Stimulated activated naive CD4-positive, alpha-beta T cell treated with Interleukin-2 at 50 U/mL for 16 hours (primary cell): Measurements from ENCODE around the gene NPW.

ENCODE experiments used
- DNase-seq: peaks from one replicate; lab custom pipeline; 2025; lab: John Stamatoyannopoulos, UW

The NPW gene

DNA sequence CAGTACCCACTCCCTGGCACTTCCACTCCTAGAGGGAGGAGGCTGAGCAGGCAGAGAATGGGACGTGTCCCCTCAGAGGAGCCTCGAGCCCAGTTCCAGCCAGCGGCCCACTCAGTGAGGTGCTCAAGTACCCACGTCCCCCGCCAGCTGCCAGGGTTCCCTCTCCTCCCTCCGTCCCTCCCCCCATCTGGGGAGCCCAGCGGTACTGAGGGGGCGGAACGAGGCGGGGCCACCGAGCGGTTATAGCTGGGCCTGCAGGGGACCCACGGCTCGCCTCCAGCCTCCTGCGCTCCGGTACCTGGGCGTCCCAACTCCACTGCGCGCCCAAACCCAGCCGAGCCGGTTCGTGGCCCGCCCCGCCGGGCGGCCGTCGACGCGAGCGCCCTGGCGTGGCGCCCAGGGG is at the start of gene NPW:
TSS of gene NPW (plus strand) at position 268 of the 403 bp plus-strand sequence.
- DNase-seq, result no peak

DNA sequence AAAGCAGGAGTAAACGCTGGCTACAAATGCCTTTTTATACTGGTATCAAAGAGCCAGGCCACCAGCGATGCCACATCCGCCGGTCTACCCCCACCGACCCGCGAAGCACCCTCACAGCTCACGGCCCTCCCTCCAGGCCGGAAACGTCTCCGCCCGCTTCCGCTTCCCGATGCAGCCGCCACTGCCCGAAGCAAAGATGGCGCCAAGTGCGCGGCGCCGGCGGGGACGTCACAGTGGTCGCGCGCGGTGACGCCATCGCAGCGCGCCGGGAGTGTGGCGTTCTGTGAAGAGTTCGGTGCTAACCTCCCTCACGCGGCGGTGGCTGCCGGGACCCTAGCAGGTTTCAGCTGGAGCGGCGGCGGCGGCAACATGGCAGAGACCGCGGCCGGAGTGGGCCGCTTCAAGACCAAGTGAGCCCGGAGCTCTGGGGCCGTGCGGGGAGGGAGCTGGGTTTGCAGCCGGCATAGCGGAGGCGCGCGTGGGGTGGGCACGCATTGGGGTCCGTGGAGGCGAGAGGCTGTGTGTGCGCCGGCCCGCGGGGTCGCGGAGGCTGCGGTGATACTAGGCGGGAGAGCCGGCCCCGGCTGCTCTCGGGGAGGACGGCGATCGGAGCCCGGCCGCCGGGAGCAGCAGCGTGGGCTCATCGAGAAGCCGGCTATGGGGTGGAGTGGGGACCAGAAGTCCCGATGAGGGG is 47.6 kb upstream of the NPW start, which contains the start of gene TBL3:
TSS of gene TBL3 (plus strand) at position 258 of the 694 bp plus-strand sequence. CDS start at position 370, 112 bp downstream.
- DNase-seq, result peak; percentile 94

DNA sequence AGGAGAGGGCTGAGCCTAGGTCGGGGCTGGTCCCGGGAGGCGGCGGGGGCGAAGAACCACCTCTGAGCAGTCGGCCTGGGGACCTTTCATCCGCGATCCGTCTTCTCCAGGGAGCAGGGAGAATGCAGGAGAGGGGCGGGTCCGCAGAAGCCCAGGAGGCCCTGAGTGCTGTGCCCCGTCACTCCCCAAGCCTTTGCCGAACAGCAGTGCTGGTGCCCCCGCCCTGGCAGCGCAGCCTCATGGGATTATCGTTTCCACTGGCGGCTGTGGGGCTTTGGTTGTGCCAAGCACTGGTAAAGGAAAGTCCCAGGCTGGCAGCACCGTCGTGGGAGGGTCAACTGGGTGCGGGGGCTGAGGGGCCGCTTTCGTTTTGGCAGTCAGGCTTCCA is 47.1 kb upstream of the NPW start:
- peak; percentile 14 for DNase-seq

DNA sequence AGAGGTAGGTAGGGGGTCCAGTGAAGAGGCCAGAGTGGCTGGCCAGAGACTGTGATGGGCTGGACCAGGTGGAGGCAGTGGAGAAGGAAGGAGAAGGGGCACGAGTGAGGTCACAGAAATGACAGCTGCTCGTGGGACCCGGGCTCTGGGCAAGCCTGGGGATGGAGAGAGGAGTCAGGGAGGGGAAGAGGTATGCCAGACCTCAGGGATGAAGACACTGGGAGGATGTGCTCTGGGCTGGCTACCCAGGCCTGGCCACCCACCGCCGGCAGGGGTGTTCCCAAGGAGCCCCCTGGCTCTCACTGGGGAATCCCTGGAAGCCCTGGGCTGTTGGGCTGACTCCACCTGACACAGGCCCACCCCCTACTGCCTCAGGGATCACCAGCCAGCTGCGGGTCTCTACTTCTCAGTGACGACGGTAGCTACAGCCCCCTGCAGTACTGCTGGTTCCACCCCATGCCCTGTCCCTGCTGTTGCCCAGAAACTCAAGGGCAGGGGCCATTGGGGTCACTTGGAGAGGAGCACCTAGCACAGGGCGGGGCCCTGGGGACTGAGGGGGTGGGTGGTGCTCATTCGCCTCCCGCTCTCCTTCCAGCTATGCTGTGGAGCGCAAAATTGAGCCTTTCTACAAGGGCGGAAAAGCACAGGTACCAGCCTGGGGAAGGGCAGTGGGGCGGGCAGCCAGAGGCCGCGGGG is 46.0 kb upstream of the NPW start:
- DNase-seq, result no peak

DNA sequence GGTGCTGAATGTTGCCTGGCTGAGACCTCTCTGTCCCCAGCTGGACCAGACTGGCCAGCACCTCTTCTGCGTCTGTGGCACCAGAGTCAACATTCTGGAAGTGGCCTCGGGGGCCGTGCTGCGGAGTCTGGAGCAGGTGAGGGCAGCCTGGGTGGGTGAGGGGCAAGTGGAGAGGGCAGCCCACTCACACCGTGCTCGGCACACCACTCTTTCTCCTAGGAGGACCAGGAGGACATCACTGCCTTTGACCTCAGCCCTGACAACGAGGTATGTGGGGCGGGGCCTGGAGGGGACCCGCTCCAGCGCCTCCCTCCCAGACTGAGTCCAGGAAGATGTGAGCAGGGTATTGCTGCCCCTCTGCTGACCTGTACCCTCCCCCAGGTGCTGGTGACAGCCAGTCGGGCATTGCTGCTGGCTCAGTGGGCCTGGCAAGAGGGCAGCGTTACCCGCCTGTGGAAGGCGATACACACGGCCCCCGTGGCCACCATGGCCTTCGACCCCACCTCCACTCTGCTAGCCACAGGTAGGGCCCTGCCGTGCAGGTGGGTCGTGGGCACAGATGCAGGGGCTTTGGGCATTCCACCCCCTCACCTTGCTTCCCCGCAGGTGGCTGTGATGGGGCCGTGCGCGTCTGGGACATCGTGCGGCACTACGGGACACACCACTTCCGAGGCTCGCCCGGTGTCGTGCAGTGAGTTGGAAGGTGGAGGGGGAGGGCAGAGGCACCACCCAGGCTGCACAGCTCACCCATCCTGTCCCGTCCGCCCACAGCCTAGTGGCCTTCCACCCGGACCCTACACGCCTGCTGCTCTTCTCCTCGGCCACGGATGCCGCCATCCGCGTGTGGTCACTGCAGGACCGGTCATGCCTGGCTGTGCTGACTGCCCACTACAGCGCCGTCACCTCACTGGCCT is 45.2 kb upstream of the NPW start:
- no peak for DNase-seq

DNA sequence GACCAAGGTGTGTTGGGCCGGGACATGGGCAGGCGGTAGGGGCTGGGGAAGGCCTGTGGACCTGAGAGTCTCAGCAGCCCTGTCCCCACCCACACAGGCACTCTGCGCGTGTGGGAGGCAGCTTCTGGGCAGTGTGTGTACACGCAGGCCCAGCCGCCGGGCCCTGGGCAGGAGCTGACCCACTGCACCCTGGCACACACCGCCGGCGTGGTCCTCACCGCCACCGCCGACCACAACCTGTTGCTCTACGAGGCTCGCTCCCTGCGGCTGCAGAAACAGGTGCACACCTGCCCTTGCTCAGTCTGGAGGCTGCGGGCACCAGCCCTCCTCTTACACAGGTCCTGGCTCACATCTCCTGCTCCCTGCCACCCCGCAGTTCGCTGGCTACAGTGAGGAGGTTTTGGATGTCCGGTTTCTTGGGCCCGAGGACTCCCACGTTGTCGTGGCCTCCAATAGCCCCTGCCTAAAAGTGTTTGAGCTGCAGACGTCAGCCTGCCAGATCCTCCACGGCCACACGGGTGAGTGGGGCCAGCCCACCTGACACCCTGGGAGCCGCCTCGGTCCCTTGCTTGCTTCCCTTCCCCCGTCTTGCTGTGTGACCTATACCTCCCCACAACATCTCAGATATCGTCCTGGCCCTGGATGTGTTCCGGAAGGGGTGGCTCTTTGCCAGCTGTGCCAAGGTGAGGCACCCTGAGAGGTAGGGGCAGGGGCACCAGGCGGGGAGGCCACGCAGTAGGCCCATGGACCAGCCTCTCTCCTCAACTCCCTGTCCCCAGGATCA is 44.0 kb upstream of the NPW start:
- DNase-seq, result no peak

DNA sequence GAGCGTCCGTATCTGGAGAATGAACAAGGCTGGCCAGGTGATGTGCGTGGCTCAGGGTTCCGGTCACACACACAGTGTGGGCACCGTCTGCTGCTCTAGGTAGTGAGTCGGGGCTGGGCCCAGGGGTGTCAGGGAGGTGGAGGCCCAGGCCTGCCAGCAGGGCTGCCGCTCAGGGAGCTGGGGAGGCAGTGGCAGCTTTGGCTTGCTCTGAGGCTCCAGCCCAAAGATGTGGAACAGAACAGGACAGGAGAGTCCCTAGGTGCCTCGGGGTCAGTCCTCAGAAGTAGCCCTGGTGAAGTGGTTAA is 43.4 kb upstream of the NPW start:
- DNase-seq, result no peak

DNA sequence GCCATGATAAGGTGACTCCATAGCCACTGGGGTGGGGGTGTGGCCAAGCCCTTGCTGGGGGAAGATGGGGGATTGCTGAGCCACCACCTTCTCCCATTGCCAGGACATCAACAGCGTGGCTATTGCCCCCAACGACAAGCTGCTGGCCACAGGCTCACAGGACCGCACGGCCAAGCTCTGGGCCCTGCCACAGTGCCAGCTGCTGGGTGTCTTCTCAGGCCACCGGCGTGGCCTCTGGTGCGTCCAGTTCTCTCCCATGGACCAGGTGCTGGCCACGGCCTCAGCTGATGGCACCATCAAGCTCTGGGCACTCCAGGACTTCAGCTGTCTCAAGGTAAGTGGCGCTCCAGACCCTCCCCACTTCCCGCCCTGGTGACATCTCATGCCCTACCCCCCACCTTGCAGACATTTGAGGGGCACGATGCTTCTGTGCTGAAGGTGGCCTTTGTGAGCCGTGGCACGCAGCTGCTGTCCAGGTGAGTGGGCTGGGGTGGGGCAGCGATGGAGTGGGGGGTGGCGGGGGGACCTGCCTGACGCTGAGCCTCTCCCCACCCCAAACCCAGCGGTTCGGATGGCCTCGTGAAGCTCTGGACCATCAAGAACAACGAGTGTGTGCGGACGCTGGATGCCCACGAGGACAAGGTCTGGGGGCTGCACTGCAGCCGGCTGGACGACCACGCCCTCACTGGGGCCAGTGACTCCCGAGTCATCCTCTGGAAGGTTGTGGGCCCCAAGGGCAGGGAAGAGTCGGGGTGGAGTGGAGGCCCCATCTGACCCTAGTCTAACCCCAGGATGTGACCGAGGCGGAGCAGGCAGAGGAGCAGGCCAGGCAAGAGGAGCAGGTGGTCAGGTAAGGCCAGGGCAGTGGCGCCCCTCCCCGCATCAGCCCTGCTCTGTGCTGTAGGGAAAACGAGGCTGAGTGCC is 42.4 kb upstream of the NPW start:
- DNase-seq, result no peak

DNA sequence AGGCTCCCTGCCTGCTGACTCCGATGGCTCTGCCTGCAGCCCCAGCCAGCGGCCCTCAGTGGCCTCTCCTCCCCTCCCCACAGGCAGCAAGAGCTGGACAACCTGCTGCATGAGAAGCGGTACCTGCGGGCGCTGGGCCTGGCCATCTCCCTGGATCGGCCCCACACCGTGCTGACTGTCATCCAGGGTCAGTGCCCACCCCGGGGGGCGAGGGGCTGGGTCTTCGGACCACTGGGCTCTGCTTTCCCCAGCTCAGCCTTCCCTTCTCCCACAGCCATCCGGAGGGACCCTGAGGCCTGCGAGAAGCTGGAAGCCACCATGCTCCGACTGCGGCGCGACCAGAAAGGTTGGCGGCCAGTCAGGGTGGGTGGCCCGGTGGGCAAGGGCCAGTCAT is 41.7 kb upstream of the NPW start:
- DNase-seq, result no peak

DNA sequence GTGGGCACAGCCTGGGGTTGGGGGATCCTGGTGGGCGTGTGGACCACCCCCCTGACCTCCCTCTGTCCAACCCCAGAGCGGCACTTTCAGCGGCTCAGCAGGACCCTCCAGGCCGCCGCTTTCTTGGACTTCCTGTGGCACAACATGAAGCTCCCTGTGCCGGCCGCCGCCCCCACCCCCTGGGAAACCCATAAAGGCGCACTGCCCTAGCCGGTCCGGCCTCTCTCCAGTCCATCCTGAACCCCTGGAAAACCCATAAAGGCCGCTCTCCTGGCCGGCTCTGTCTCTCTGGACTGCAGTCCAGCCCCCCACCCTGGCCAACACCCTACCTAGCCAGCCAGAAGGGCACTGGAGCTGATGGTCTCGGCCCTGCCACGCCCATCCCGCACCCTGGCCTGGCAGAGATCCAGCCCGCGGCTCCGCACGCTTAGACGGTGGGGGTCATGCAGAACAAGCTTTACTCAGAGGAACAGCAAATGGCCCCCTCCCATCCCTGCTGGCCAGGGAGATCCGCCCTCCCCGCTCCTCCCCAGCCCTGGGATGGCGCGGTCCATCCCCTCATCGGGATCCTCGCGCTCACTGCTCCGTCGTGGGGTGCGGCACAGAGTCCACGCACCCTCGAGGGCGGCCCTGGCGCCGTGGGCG is 41.0 kb upstream of the NPW start:
- no peak for DNase-seq

DNA sequence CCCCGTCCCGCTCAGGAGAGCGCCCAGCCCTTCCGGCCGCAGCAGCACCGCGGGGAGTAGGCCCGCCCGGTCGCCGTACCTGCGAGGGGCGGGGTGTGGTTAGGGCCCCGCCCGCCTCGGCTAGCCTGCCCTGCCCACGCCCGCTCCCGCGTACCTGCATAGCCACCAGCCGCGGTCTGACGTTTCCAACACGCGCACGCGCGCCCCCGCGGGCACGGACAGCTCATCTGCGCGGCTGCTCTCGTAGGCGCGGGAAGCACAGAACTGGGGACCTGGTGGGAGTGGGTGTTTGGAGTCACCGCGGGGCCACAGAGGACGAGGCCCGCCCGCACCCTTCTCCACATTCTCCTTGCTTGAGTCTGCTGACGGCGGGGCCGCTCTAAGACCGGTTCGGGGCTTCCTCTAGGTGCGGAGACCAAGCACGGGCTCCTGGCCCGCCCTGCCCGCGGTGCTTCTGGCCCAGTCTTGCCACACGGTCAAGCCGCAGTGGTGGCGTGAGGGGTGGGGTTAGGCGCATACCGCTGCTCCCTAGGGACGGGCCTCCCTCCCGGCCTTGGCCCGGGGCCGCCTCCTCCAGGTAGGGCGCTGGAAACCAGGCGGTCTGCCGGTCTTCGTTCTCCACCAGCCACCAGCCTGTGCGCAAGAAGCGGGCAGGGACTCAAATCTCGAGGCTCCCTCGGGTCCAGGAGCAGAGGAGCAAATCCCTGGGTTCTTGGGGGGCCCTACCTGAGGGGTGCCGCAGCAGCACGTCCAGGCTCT is 40.1 kb upstream of the NPW start:
- DNase-seq, result peak; percentile 37

DNA sequence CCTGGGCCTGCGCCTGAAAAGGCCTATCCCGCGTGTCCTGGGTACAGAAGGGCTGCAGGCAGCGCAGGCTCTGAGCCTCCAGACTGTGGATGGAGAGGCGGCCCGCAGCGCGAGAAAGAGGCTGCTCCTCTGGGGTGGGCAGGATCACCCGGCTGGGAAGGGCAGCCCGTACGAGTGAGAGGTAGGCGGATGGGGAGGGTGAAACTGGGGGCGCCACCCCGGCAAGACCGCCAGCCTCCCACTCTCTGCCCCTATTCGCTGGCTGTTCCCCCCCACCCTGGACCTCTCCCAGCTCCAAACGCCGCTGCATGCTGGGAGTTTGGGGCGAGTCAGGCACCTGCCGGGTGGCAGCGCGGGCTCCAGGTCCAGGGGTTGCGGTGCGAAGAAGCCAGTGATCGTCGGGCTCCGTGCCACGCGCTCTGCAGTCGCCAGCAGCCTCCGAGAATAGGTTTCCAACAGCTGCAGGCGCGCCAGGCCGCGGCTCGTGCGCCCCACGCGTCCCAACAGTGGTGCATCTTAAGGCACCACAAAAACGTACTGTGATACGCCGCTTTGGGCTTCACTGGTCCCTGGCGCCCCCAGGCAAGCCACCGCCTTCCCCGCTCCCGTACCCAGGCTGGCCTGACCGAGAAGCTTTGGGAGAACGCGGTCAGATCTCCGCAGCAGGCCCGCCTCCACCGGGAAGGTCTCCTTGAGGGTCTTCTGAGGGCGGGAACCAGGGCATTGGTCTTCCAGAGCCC is 39.4 kb upstream of the NPW start:
- DNase-seq, result no peak

DNA sequence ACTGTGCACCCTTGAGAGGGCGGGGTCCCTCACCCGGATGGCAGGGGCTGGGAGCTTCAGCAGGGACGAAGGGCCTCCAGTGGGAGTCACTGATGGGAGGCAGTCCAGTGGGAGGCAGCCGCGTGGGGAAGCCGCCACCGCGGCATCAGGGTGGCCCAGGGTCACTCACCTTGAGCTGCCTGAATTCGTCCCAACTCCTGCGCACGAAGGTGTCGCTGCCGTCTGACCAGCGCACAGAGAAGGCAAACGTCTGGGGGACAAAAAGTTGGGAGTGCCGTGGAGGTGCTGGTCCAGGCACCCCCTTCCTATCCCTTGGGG is 38.9 kb upstream of the NPW start:
- no peak for DNase-seq

DNA sequence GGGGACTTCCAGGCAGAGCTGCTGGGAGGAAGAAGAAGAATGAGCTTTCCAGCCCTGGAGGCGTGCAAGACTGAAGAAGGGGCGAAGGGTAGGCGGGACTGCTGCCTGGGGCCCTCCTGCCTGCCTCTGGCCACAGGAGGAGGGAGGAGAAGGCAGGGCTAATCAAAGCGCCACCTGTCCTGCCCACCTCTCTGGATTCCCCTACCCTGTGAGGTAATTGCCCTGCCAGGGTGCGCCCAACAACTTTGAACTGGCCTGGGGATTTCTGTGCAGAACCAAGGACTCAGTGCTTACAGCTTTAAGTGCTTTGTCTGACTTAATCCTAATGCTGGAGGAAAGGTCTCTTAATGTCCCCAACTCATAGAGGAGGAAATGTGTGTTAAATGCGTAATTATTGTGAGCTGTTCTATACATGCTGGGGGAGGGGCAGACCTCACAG is 38.2 kb upstream of the NPW start, which contains the start of gene NOXO1:
TSS of gene NOXO1 (minus strand) at position 72 of the 439 bp plus-strand sequence. CDS start 290 bp downstream, outside the sequence.
- no peak for DNase-seq

DNA sequence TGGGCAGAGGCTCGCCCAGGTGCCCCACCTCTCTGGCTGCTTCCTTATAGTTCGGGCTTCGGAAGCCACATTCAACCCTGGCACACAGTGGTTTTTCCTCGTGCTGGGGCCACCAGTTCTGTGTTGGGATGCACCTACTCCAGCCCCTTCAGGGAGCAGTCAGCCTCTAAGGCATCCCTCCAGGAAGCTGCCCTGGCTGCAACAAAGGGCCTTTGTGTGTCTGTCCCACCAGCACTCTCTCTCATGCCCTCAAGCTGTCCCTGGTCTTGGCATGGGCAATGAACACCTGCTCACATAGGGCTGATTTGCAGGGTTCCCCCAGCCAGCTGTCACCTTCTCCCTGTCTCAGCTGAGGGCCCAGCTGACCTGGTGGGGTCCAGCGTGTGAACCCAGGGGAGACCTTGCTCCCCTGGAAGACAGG is 37.6 kb upstream of the NPW start:
- DNase-seq, result no peak

DNA sequence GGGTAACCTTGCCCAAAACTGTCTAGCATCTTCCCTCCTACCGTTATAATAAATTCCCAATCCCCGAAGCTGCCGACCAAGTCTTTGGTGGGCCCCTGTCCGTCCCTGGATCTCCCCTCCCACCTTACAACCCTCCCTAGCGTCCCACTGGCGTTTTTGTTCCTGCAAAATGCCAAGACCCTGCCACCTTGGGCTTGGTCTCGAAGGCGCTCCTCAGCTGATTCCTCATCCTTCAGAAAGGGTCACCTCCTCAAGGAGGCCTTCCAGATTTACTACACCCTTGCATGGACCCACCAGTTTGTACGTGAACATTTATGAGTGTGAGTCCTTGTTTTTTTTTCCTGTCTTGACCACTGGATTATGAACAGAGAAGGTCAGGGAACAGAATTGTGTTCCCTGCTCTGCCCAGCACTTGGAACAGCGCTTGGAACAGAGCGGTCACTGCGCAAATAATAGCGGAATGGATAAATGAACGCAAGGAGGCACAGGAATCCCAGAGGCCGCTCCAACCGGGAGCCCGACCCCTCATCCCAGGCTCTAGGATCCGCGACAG is 36.5 kb upstream of the NPW start:
- DNase-seq, result no peak

DNA sequence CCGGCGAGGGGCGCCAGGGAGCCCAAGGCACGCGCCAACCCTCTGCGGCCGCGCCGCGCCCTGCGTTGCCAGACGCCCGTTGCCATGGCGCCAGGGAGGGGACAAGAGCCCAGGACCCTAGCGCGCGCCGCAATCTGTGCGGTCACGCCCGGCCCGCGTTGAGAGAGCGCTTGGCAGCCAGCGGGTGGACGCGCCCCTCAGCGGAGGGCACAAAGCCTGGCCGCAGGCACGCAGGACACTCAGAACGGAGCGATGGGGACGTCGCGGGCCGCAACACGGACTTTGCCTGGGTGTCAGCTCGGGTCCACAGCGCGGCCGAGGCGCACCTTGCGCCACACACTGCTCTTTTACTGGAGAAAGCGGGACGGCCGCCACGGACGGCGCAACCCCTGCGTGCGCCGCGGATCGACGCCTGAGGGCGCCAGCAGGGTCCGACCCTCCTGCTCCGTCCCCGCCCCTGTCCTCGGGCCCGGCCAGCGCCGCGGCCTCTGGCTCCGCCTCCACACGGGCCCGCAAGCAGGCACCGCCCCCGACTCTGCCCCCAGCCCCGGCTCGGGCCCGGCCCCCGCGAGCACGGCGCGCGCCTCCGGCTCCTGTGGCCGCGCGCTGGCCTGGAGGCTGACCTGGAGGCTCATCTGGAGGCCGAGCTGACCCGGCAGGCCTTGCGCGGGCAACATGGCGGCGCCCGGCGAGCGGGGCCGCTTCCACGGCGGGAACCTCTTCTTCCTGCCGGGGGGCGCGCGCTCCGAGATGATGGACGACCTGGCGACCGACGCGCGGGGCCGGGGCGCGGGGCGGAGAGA is 35.8 kb upstream of the NPW start, which contains the start of gene GFER:
TSS of gene GFER (plus strand) at position 650 of the 803 bp plus-strand sequence. CDS start at position 676, 26 bp downstream.
- peak; percentile 69 for DNase-seq
